HCT116 (cell line): Measurements from ENCODE around the gene TMEM126B. TPM values are rescaled to one million over a fixed set of nuclear protein-coding genes. Genes with fewer than 3 reads are reported as not detected.

Source experiments
- ATAC-seq: fragments of 200-7000 bp; cut with Tn5 transposase; 2 replicates; pipeline ENCODE4 v1.9.1; 2020; ENCODE audit warnings: mild to moderate bottlenecking, moderate library complexity
- BruUV-seq: library from RNA; stranded (reverse); fragments of 400-500 nt; replicated peaks from 2 replicates; lab custom pipeline; 2021; lab: Mats Ljungman, UMichigan
- CTCF ChIA-PET: fragments of 300-600 bp; sonication (Branson Sonifier 250); formaldehyde crosslinking; loops from one replicate; lab custom pipeline; 2021; ENCODE audit warnings: antibody characterized with exemption; lab: Charles Lee
- POLR2A ChIA-PET: fragments of 300-600, 350-600 bp; sonication (Branson Sonifier 250); formaldehyde crosslinking; loops from one replicate; lab custom pipeline; 2021; ENCODE audit warnings: antibody characterized with exemption; lab: Charles Lee
- RAD21 ChIA-PET, 2 experiments: fragments of 300-600 bp; sonication (Branson Sonifier 250); formaldehyde crosslinking; loops; one replicate each; lab custom pipeline; 2023; ENCODE audit warnings: low total read pairs in 2 of 2; ENCODE audit not compliant: uncharacterized antibody in 2 of 2, unreplicated experiment in 2 of 2, low non-redundant PET in 1 of 2; lab: Charles Lee
- DNase-seq: peaks from one replicate; pipeline ENCODE4 v3.0.0-alpha.2; 2010; ENCODE audit warnings: low read depth, low spot score
- H2AFZ ChIP-seq: fragments of 200-600 bp; shearing (Covaris generic), sonication (generic); 2 replicates; pipeline ENCODE4 v1.6.1; 2017; ENCODE audit warnings: low read depth, mixed run types, mixed read lengths, antibody characterized with exemption, low read length; ENCODE audit not compliant: poor library complexity, severe bottlenecking
- H3K27ac ChIP-seq: 2 replicates; pipeline ENCODE4 v1.5.1; 2012; ENCODE audit warnings: low read depth, low read length
- H3K27me3 ChIP-seq: fragments of 200-600 bp; sonication (generic); 2 replicates; pipeline ENCODE4 v1.6.1; 2016; ENCODE audit warnings: mixed run types, low read length, mixed read lengths; ENCODE audit not compliant: insufficient read depth
- H3K36me3 ChIP-seq, 2 experiments: fragments of 200-500 bp in 1 of 2; fragments of 200-600 bp in 1 of 2; sonication (Bioruptor generic) in 1 of 2; sonication (generic) in 1 of 2; 2 replicates each; pipeline versions ENCODE4 v1.5.1 to v1.6.1; 2014 to 2016; ENCODE audit warnings: low read length in 2 of 2, inconsistent platforms in 1 of 2, mixed read lengths in 1 of 2, mixed run types in 1 of 2; ENCODE audit not compliant: insufficient read depth in 2 of 2, control insufficient read depth in 1 of 2
- H3K4me1 ChIP-seq, 2 experiments: fragments of 200-600 bp in 1 of 2; sonication (generic) in 1 of 2; 2 replicates each; pipeline versions ENCODE4 v1.5.1 to v1.6.1; 2012 to 2017; ENCODE audit warnings: low read length in 2 of 2, inconsistent platforms in 1 of 2, mild to moderate bottlenecking in 1 of 2, mixed read lengths in 1 of 2, mixed run types in 1 of 2, moderate library complexity in 1 of 2; ENCODE audit not compliant: insufficient read depth in 2 of 2, control insufficient read depth in 1 of 2
- H3K4me2 ChIP-seq: fragments of 200-600 bp; sonication (generic); 2 replicates; pipeline ENCODE4 v1.6.1; 2017; ENCODE audit warnings: mixed run types, low read length, mixed read lengths
- H3K4me3 ChIP-seq, 2 experiments: fragments of 200-600 bp in 1 of 2; sonication (generic) in 1 of 2; replicated peaks in 1 of 2; 2 replicates each; pipeline ENCODE4 v1.5.1; 2011 to 2016; ENCODE audit warnings: low read length in 2 of 2, control low read depth in 1 of 2, low read depth in 1 of 2, mild to moderate bottlenecking in 1 of 2, mixed read lengths in 1 of 2, mixed run types in 1 of 2
- H3K79me2 ChIP-seq: fragments of 200-600 bp; sonication (generic); 2 replicates; pipeline ENCODE4 v1.6.1; 2017; ENCODE audit warnings: mild to moderate bottlenecking, mixed run types, low read length, moderate library complexity, mixed read lengths; ENCODE audit not compliant: insufficient read depth
- H3K9ac ChIP-seq: fragments of 200-600 bp; sonication (generic); 2 replicates; pipeline ENCODE4 v1.6.1; 2016; ENCODE audit warnings: low read length, mixed read lengths
- H3K9me2 ChIP-seq: fragments of 200-600 bp; sonication (generic), shearing (Covaris generic); 2 replicates; pipeline ENCODE4 v1.6.1; 2017; ENCODE audit warnings: mixed run types, mild to moderate bottlenecking, moderate library complexity; ENCODE audit not compliant: insufficient read depth
- H3K9me3 ChIP-seq, 2 experiments: fragments of 200-500 bp in 1 of 2; fragments of 200-600 bp in 1 of 2; sonication (Bioruptor generic) in 1 of 2; sonication (generic) in 1 of 2; 2 replicates each; pipeline ENCODE4 v1.6.1; 2014 to 2017; ENCODE audit warnings: low read length in 2 of 2, mixed read lengths in 2 of 2, inconsistent platforms in 1 of 2, low read depth in 1 of 2, mild to moderate bottlenecking in 1 of 2, mixed run types in 1 of 2, moderate library complexity in 1 of 2; ENCODE audit not compliant: control insufficient read depth in 1 of 2, insufficient read depth in 1 of 2
- H4K20me1 ChIP-seq: fragments of 200-600 bp; sonication (generic), shearing (Covaris generic); 2 replicates; pipeline ENCODE4 v1.6.1; 2017; ENCODE audit warnings: mixed run types, mild to moderate bottlenecking, moderate library complexity; ENCODE audit not compliant: insufficient read depth
- ATF3 ChIP-seq: IDR thresholded peaks from 2 replicates; pipeline ENCODE4 v1.6.1; 2012
- CEBPB ChIP-seq: IDR thresholded peaks from 2 replicates; pipeline ENCODE4 v1.6.1; 2012; ENCODE audit warnings: low read depth
- EGR1 ChIP-seq: IDR thresholded peaks from 2 replicates; pipeline ENCODE4 v1.6.1; 2012; ENCODE audit warnings: low read depth
- ELF1 ChIP-seq: IDR thresholded peaks from 2 replicates; pipeline ENCODE4 v1.6.1; 2012; ENCODE audit warnings: low read depth, borderline replicate concordance
- EZH2 ChIP-seq: fragments of 200-600 bp; sonication (generic); IDR thresholded peaks from 2 replicates; pipeline ENCODE4 v1.6.1; 2017; ENCODE audit warnings: antibody characterized with exemption, mixed run types
- EZH2phosphoT487 ChIP-seq: fragments of 200-600 bp; IDR thresholded peaks from 2 replicates; pipeline ENCODE4 v1.6.1; 2018; ENCODE audit warnings: antibody characterized with exemption, borderline replicate concordance
- FOSL1 ChIP-seq: IDR thresholded peaks from 2 replicates; pipeline ENCODE4 v1.6.1; 2012; ENCODE audit warnings: low read depth
- POLR2A ChIP-seq: IDR thresholded peaks from 2 replicates; pipeline ENCODE4 v1.7.0; 2011; ENCODE audit warnings: borderline replicate concordance; ENCODE audit not compliant: insufficient read depth, insufficient read length; ENCODE audit errors: extremely low read depth
- RAD21 ChIP-seq: IDR thresholded peaks from 2 replicates; pipeline ENCODE4 v1.6.1; 2012; ENCODE audit warnings: low read depth, mild to moderate bottlenecking
- SIN3A ChIP-seq: IDR thresholded peaks from 2 replicates; pipeline ENCODE4 v1.6.1; 2012; ENCODE audit warnings: low read depth
- SP1 ChIP-seq: IDR thresholded peaks from 2 replicates; pipeline ENCODE4 v1.6.1; 2012; ENCODE audit warnings: low read depth
- SRF ChIP-seq: IDR thresholded peaks from 2 replicates; pipeline ENCODE4 v1.6.1; 2012; ENCODE audit warnings: low read depth
- TCF7L2 ChIP-seq: IDR thresholded peaks from 2 replicates; pipeline ENCODE4 v1.7.0; 2011; ENCODE audit warnings: borderline replicate concordance, inconsistent platforms; ENCODE audit not compliant: insufficient read depth, insufficient read length; ENCODE audit errors: extremely low read depth
- YY1 ChIP-seq: IDR thresholded peaks from 2 replicates; pipeline ENCODE4 v1.6.1; 2011; ENCODE audit warnings: low read length, low read depth, moderate library complexity, mild to moderate bottlenecking; ENCODE audit not compliant: insufficient replicate concordance; ENCODE audit errors: extremely low read depth
- ZFX ChIP-seq: fragments of 450-650 bp; IDR thresholded peaks from 2 replicates; pipeline ENCODE4 v1.6.1; 2017
- ZNF274 ChIP-seq: fragments of 200-500 bp; sonication (Bioruptor generic); IDR thresholded peaks from 2 replicates; pipeline ENCODE4 v1.6.1; 2014; ENCODE audit warnings: mild to moderate bottlenecking, low read depth, low read length, inconsistent platforms
- intact Hi-C: fragments of 100-400 bp; cut with micrococcal nuclease; formaldehyde crosslinking; loops from 2 replicates; pipeline ENCODE4 v1.10.0; 2022
- total RNA-seq: library from RNA; stranded (reverse); gene quantifications from one replicate; pipeline ENCODE4 v1.2.1, GENCODE V29; 2021; ENCODE audit not compliant: unreplicated experiment
- TF ChIP-seq, protein P1 (sequence below): IDR thresholded peaks from 2 replicates; pipeline ENCODE4 v1.6.1; 2012; ENCODE audit warnings: low read depth
- TF ChIP-seq, protein P2 (sequence below): IDR thresholded peaks from 2 replicates; pipeline ENCODE4 v1.6.1; 2012
- TF ChIP-seq, protein P3 (sequence below), 3 experiments: fragments of 200-600 bp in 1 of 3; sonication (generic) in 1 of 3; IDR thresholded peaks in 2 of 3; conservative IDR thresholded peaks in 1 of 3; 2 replicates each; pipeline ENCODE4 v1.5.1; 2012 to 2017; ENCODE audit warnings: low read depth in 2 of 3, low read length in 2 of 3, antibody characterized with exemption in 1 of 3, borderline replicate concordance in 1 of 3, control low read depth in 1 of 3, mild to moderate bottlenecking in 1 of 3, mixed read lengths in 1 of 3, mixed run types in 1 of 3, moderate library complexity in 1 of 3; ENCODE audit not compliant: insufficient read depth in 1 of 3

The TMEM126B gene
- total RNA-seq, 1 experiment from 2014 or later: 49.0 TPM

- H3K9me3 ChIP-seq: no peaks in the 10 kb centered on the region
- H3K4me1 ChIP-seq: peaks cover 6 to 23% of the 10 kb centered on the region in 2 experiments; a peak in 3 of 4 replicates
- peaks cover 67% of the 10 kb centered on the region for H3K79me2 ChIP-seq
- POLR2A ChIA-PET: interaction anchor here (1.4 to 2.5 kb wide), 2 partner anchors 13 to 36 kb away, joined by 4 to 9 read pairs; partner anchors contain the start of gene DLG2
- peak overlapping the region; percentile 94 for H3K27ac ChIP-seq
- no peak for DNase-seq
- TSS peak; percentile 45 for BruUV-seq
- peak overlapping the region; percentile 82 to 91 for H3K4me3 ChIP-seq
- H3K4me2 ChIP-seq: peak overlapping the region; percentile 88
- RAD21 ChIA-PET: no interaction called here
- no peak overlapping the region for H2AFZ ChIP-seq
- H3K27me3 ChIP-seq: no peaks in the 10 kb centered on the region
- no peaks in the 10 kb centered on the region for H3K9me2 ChIP-seq
- H3K9ac ChIP-seq: peak overlapping the region; percentile 96
- TF ChIP-seq EZH2 (no peak), SIN3A (no peak), RAD21 (no peak), YY1 (no peak), ZFX (no peak), TCF7L2 (no peak), EZH2phosphoT487 (no peak), ELF1 (no peak), SRF (no peak), CEBPB (no peak), POLR2A (no peak), SP1 (no peak), FOSL1 (no peak), ATF3 (no peak), ZNF274 (no peak), EGR1 (no peak)
- TF ChIP-seq, protein P1, sequence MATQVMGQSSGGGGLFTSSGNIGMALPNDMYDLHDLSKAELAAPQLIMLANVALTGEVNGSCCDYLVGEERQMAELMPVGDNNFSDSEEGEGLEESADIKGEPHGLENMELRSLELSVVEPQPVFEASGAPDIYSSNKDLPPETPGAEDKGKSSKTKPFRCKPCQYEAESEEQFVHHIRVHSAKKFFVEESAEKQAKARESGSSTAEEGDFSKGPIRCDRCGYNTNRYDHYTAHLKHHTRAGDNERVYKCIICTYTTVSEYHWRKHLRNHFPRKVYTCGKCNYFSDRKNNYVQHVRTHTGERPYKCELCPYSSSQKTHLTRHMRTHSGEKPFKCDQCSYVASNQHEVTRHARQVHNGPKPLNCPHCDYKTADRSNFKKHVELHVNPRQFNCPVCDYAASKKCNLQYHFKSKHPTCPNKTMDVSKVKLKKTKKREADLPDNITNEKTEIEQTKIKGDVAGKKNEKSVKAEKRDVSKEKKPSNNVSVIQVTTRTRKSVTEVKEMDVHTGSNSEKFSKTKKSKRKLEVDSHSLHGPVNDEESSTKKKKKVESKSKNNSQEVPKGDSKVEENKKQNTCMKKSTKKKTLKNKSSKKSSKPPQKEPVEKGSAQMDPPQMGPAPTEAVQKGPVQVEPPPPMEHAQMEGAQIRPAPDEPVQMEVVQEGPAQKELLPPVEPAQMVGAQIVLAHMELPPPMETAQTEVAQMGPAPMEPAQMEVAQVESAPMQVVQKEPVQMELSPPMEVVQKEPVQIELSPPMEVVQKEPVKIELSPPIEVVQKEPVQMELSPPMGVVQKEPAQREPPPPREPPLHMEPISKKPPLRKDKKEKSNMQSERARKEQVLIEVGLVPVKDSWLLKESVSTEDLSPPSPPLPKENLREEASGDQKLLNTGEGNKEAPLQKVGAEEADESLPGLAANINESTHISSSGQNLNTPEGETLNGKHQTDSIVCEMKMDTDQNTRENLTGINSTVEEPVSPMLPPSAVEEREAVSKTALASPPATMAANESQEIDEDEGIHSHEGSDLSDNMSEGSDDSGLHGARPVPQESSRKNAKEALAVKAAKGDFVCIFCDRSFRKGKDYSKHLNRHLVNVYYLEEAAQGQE: no peak
- TF ChIP-seq, protein P2, sequence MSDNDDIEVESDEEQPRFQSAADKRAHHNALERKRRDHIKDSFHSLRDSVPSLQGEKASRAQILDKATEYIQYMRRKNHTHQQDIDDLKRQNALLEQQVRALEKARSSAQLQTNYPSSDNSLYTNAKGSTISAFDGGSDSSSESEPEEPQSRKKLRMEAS: no peak
- TF ChIP-seq, protein P3, sequence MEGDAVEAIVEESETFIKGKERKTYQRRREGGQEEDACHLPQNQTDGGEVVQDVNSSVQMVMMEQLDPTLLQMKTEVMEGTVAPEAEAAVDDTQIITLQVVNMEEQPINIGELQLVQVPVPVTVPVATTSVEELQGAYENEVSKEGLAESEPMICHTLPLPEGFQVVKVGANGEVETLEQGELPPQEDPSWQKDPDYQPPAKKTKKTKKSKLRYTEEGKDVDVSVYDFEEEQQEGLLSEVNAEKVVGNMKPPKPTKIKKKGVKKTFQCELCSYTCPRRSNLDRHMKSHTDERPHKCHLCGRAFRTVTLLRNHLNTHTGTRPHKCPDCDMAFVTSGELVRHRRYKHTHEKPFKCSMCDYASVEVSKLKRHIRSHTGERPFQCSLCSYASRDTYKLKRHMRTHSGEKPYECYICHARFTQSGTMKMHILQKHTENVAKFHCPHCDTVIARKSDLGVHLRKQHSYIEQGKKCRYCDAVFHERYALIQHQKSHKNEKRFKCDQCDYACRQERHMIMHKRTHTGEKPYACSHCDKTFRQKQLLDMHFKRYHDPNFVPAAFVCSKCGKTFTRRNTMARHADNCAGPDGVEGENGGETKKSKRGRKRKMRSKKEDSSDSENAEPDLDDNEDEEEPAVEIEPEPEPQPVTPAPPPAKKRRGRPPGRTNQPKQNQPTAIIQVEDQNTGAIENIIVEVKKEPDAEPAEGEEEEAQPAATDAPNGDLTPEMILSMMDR (IDR thresholded peaks at IDR 0.05 in 2 of 3, conservative IDR thresholded peaks at IDR 0.05 in 1 of 3; ENCODE audit: borderline replicate concordance in 1 of 3, insufficient read depth in 1 of 3, low read depth in 2 of 3, low read length in 2 of 3): no peak
- TF ChIP-seq, all 23 proteins: peak for 0
- Histone ChIP-seq H4K20me1 (peaks cover 50% of the 10 kb centered on the region; the same call in 1 of the 2 replicates), H3K36me3 (peaks cover 27 to 37% of the 10 kb centered on the region in 2 experiments)
- CTCF ChIA-PET: no interaction called here
- no peak for ATAC-seq
- intact Hi-C loops: no loop called here
These were observed 34.8 kb downstream of the TMEM126B start for GRCh38 chr11:85663080-85663752.
